Inferior parietal cortex (tissue), 1 donor: ENCODE data around the gene NOC4L.
"Not testable (repeated sequence)": the region's sequence is repeated elsewhere in the genome, so short reads cannot be mapped to it uniquely, and the experiment has no call there.

Experiments
- DNase-seq: peaks from one replicate; pipeline ENCODE4 v3.0.0-alpha.2; 2016; ENCODE audit errors: extremely low spot score

The NOC4L gene

DNA sequence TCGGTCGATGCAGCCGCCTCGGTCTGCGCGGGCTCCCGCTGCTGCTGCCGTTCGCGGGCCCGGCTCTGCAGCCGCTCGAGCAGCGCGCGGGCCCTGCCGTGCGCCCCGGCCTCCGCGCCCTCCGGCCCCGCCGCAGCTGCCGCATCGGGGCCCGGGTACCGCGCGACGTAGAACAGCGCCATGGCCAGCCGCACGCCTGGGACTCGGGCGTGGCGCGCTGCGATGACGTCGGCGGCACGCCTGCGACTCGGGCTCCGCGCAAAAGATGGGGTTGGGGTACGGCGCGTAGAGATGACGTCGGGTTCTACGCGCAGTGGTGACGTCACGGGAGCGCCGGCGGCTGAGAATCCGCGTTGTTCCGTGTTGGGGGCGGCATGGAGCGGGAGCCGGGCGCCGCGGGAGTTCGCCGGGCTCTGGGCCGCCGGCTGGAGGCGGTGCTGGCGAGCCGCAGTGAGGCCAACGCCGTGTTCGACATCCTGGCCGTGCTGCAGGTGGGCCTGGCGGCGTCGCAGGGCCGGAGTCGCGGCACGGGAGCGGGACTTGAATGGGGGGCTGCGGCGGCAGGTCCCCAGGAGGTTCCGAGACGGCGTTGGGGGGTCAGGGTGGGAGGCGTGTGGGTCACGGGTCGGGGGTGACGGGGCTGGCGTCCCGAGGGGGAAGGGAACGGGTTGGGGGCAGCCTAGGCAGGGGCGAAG, at the start of gene NOC4L, which contains the start of gene DDX51:
Gene NOC4L, plus strand, starts transcription at position 343 of the 695 bp plus-strand sequence. Its CDS starts 32 bp downstream, at position 375.
Gene DDX51, minus strand, starts transcription at position 205 of the 695 bp plus-strand sequence. Its CDS starts 23 bp downstream, at position 182.
- DNase-seq: peak; percentile 95

- DNase-seq: no peak
These were observed 48.5 kb upstream of the NOC4L start for GRCh38 chr12:132095520-132096409.

GRCh38 chr12:132099739-132100138, 44.5 kb upstream of the NOC4L start:
- DNase-seq: no peak

- DNase-seq: no peak
These were observed 43.8 kb upstream of the NOC4L start for GRCh38 chr12:132100306-132101065.

GRCh38 chr12:132102297-132102696, 42.0 kb upstream of the NOC4L start:
- DNase-seq: no peak

DNA sequence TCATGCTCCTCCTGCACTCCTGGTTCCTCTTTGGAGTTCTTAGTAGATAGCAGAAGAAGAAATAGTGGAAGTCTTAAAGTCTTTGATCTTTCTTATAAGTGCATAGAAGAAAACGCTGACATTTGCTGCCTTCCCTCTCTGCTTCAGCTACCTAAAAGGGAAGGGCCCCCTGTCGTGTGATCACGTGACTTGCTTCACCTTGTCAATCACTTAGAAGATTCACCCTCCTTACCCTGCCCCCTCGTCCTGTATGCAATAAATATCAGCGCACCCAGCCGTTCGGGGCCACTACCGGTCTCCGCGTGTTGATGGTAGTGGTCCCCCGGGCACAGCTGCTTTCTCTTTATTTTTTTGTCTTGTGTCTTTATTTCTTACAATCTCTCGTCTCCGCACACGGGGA, 41.2 kb upstream of the NOC4L start:
- not testable (repeated sequence) for DNase-seq

DNA sequence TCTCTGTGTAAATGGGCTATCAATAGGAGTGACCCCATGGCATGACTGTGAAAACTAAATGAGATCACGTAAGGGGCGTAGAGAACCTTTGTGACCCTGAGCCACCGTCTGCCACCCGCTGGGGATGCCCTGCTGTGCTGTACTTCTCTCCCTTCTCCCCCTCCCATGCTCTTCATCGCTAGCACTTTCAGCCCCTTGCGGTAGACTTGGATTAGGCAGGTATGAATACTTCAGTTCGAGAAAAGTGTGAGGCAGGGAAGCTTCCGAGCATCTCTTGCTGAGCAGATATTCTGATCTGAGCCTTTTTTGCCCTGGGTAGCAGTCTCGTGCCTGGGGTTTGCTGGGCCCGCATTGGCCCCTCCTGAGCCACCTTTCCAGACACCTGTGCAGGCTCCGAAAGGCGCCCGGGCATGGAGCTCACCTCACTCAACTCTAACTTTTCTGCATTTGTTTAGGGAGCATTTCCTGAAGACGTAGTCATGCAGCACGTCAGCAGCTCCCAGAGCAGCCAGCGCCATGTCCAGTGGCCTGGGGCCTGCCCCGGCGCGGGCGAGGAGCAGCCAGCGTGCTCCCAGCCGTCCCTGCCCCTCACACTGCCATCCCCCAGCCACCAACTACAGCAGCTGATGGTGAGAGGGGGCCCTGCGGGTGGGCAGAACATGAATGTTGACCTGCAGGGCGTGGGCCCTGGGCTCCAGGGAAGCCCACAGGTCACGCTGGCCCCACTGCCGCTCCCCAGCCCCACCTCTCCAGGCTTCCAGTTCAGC, 40.5 kb upstream of the NOC4L start:
- DNase-seq: no peak

DNA sequence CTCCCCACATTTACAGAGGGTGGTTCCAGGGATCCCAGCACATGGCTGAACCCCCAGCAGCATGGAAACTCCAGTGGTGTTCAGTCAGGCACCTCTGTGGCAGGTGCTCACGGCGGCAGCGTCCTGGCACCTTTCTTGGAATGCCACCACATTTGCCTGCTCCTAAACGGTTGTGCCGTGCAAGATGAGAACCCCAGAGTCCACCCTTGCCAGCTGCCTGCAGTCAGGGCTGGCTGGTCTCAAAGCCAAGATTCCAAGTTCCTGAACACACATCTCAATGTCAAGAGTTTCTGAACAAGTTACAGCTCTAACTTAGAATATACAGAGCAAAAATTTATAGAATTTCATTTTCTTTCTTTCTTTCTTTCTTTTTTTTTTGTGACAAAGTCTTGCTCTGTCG, 38.8 kb upstream of the NOC4L start:
- DNase-seq: no peak

GRCh38 chr12:132106921-132107320, 37.3 kb upstream of the NOC4L start:
- no peak for DNase-seq

- DNase-seq: no peak
These were observed 35.9 kb upstream of the NOC4L start for GRCh38 chr12:132108211-132108832.

DNA sequence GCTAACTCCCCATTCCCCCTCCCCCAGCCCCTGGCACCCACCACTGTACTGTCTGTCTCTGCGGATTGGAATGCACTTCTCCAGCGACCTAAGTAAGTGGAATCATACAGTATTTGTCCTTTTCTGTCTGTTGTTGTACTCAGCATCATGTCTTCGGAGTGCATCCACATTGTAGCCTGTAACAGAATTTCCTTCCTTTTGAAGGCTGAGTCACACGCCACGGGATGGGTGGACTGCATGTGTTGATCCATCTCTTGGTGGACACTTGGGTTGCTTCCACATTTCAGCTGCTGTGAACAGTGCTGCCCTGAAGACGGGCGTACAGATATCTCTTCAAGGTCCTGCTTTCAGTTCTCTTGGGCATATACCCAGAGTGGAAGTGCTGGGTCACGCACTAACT, 34.5 kb upstream of the NOC4L start:
- no peak for DNase-seq

DNA sequence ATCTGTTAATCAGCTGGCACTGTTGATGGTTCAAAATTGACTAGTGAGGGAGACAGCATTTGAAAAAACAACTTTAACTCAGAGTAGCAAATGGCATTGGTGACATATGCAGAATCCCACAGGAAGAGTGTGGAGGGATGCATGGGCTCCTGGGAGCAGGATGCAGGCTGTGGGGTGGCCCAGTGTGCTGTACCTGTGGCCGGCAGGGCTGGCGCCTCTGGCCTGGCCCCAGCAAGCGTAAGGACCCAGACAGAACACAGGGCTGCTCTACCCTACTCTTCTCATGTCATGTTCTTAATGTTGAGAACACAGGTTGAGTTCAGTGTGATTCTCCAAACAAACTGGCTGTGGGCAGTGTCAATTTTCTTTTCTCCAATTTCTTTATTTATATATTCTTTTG, 33.6 kb upstream of the NOC4L start:
- DNase-seq: no peak

DNA sequence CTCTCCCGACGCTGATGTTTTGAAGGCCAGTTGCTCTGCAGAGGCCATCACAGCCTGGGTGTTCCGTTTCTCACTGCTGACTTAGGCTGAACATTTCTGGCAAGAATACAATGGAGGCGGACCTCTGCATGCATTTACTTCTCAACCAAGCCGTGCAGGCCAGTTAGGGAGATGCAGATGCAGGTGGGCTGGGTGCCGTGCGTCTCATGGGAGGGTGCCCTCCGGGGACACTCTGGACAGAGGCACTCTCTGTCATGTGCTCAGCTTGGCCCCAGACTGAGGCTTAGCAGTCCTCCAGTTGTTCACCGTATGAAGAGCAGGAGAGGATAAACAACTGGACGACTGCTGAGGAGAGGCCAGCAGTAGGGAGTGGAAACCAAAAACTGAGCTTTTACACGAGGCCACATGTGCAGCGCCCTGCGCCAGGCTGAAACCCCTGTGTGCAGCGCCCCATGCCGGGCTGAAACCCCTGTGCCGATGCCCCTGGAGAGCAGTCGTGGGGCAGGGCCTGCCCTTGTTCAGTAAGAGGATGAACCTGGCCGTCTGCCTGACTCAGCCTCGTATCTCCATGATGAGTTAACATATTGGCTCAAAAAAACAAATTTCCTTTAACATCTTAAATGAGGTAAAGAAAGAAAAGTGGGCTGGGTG, 32.5 kb upstream of the NOC4L start:
- DNase-seq: no peak

DNA sequence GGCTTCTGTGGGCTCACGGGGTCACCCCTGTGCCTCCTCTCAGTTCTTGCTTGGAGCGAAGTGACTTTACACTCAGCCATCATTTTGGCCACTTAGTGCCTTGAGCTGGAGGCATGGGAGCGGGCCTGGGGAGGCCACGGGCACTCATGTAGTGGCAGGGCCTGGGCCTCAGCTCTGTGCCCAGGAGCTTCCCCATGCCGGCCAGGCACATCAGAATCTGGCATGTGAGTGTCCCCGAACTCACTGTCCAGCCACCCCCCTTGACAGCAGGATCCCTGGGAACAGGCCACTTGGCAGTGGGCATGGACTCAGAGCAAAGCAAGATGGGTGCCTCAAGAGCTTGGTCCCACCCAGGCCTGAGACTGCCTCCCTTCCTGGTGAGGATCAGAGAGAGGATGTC, 29.6 kb upstream of the NOC4L start:
- DNase-seq: no peak

DNA sequence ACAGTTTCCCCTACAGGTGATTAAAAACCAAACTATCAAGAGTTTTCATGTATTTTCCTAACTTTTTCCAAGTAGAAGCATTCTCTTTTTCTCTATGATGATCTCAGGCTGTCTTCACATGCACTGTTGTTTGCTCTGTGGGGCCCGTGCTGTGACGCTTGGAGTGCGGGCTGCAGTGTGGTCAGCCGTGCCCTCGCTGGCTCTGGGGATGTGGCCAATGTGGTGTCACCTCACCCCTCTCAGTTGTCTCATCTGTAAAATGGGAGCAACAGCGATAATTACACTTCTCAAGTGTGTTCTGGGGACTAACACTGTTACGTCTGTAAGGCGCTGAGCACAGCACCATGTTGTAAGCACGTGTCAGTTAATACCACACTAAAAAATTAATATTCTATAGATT, 28.8 kb upstream of the NOC4L start:
- no peak for DNase-seq

GRCh38 chr12:132116709-132117557, 27.3 kb upstream of the NOC4L start:
- DNase-seq: no peak

DNA sequence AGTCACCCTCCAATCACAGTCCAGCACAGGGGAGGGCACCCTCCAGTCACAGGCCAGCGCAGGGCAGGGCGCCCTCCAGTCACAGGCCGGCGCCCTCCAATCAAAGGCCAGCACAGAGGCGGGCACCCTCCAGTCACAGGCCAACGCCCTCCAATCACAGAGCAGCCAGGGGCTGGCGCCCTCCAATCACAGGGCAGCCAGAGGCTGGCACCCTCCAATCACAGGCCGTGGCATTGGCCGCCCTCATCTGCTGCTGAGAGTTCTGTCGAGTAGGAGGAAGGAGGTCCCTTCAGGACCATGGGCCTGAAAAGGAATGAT, 26.7 kb upstream of the NOC4L start:
- no peak for DNase-seq

- DNase-seq: no peak
These were observed 25.4 kb upstream of the NOC4L start for GRCh38 chr12:132118876-132119275.

GRCh38 chr12:132121283-132121682, 23.0 kb upstream of the NOC4L start:
- no peak for DNase-seq
